Stimulated activated CD8-positive, alpha-beta memory T cell treated with anti-CD3 and anti-CD28 coated beads, Interleukin-2, amount 100 ng/mL, for 48 hours (primary cell): Measurements from ENCODE around the gene RPL19.

ENCODE experiments used
- DNase-seq, 2 donors: peaks; one replicate each; pipeline ENCODE4 v3.0.0-alpha.2; 2020; ENCODE audit warnings: low read depth in 2 of 2

RPL19 gene

GRCh38 chr17:39173080-39173479 lies 27.0 kb upstream of the RPL19 start:
- DNase-seq: no peak

DNA sequence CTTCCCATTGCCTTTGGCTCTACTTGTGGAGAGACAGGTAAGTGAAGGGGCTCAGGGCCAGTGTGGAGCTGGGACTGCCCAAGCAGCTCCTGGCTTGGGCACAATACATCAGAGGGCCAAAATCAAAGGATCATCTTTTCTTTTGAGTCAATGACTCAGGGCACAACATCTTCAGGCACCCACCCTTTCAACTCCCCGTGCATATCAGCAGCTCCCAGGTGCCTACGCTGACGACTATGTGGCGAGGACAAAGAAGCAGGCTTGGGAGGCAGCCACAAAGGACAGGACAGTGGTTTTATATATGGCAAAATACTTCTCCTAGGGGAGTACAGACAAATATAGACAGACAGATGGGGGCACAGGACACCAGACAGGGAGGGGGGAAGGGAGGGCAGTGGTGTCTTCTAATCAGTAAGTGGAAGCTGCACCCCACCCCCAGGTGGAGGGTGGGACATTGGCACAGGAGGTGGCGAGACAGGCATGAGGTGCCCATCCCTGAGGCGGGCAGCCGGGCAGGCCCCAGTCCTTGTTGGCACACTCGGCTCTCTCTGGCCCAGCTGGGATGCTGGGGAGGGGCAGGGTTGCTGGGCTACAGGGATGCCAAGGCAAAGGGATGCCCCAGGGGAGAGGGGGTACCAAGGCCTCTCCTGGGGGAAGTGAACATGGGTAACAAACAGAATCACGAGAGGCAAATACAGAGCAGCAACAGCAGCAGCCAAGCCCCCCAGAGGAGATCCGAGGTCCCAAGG lies 26.4 kb upstream of the RPL19 start:
- no peak for DNase-seq

DNA sequence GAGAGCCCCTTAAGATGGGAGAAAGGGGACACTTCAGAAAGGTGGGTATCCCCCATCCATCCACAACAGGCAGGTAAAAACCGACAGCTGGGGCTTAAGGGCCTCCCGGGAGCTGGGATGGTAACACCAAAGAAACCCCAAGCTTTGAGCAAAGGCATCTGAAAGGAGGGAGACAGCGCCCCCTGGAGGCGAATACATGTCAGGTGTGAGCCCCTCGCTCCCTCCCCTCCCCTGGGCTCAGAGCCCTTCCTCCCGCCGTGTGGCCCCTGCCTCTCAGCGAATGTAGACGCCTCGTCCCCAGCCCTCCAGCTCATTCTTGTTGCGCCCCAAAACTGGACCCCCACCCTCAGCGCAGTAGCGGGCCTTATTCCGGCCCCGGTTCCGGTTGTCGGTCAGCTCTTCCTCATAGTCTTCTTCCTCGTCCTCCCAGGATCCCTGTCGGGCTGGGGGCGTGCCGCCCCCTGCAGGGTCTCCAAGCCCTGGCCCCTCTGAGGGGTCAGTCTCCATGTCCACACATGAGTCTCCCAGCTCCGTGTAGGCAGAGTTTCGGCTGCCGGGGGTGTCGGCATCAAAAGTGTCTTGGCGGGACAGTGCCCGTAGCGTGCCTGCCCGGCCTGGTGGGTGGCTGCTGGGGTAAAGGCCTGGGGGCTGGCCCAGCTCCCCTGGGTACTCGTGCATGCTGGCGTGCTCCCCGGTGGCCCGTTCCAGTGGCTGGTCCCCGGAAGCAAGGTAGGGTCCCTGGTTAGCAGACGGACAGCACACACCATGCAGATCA lies 25.0 kb upstream of the RPL19 start:
- peak; percentile 60 to 73 for DNase-seq

DNA sequence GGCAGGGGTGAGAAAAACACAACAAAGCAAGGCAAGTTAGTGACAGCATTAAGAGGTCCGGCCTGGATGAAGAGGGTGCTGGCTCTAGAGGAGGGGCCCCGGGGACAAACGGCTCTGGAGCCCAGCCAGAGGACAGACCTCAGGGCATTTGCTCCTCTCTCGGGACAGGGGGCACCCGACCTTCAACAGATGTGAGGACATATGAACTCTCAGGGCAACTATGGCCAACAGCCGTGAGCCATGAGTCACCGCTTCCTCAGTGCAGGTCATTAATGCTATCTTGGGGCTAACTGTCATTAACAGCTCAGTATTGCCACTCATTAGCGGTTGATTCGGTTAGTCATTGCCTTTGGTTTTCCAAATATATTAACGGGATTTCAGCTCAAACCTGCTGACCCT lies 24.4 kb upstream of the RPL19 start:
- DNase-seq: no peak

GRCh38 chr17:39177256-39177655 lies 22.8 kb upstream of the RPL19 start:
- DNase-seq: no peak

GRCh38 chr17:39178536-39178935 lies 21.5 kb upstream of the RPL19 start:
- DNase-seq: no peak

DNA sequence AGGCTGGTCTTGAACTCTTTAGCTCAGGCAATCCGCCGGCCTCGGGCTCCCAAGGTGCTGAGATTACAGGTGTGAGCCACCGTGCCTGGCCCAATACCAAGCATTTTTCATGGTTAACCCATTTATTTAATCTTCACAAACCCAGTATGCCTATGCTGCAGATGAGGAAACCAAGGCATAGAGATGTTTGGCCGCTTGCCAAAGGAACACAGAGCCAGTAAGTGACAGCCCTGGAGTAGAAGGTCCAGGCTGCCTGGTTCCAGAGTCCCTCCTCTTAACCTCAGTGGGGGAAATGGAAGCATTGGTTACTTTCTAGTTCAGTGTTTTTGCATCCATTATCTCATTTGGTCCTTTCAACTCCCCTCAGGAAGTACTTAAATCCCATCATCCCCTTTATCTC lies 18.8 kb upstream of the RPL19 start:
- no peak for DNase-seq

GRCh38 chr17:39183045-39183444 lies 17.0 kb upstream of the RPL19 start:
- DNase-seq: no peak

DNA sequence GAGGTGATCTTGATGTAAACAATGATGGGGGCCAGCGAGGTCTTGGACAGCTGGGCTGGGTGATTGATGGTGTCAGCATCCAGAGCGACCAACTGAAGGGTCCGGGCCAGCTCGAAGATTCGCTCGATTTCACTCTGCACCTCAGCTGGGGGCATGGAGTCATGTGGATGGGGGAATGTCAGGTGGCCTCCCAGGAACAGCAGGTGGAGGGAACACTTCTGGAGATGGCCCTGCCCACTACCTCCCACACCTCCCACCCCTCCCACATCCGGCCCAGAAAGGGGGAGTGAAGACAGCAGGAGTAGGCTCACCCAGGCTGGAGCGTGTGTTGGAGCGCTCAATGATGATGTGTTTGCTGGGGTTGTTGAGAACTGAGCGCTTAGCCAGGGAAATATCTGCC lies 16.4 kb upstream of the RPL19 start:
- DNase-seq: no peak

DNA sequence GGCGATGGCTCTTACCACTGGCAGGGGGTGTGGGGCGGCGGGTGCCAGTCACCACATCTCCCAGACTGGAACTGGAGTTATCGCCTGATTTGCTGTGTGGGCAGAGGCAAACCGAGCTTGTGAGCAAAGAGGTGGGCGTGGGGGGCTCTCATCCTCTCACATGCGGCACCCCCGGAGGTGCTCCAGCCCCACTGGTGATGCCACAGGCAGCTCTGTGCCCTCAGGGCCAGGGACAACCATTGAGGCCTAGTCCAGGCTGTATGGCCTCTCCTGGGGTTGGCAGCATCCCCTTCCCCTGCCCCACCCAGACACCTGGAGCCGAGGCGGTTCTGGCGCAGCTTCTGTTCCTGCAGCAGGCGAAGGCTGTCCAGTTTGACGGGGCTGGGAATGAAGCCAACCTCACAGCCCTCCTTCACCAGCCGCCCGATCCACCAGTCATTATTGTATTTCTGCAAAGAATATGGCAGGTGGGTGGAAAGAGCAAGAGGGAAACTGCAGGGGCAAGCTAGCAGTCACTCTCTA lies 13.5 kb upstream of the RPL19 start:
- no peak for DNase-seq

DNA sequence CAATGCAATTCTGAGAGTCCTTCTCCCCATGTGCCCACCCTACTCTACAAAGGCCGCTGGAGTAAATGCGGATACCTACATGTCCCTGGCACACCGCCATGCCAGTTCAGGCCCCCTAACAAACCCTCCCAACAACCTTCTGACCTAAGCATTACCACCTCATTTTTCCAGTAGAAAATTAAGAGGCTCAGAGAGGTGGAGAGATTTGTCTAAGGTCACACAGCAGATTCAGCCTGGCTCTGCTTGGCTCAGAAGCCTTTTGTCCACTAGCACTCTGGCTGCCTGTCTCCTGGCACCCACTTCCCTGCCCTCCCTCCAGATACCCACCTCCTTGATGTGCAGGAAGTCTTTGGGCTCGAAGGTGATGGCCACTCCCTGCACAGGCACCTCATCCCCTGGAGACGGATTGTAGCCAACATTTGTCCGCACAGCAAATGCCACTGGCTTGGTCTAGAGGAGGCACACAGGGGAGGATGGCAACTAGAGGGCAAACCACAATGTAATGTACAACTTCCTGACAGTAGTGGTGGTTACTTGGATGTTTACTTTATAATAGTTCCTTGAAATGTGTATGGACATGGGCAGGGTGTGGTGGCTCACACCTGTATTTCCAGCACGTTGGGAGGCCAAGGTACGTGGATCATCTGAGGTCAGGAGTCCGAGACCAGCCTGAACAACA lies 12.8 kb upstream of the RPL19 start:
- no peak for DNase-seq

- DNase-seq: no peak
Measured at GRCh38 chr17:39191750-39192510, 8.2 kb upstream of the RPL19 start.

DNA sequence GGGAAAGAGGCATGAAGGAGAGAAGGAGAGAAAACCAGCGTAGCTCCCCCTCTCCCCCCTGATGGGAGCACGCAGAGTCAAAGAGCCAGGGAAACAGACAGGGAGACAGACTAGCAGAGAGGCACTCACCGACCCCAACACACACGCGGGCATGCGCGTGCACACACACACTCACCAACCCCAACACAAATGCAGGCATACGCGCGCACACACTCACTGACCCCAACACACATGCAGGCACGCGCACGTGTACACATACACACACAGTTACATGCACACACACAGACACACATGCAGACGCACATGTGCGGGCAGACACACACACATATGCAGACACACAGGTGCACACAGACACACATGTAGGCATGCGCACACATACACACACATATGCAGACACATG lies 7.2 kb upstream of the RPL19 start:
- DNase-seq: no peak

DNA sequence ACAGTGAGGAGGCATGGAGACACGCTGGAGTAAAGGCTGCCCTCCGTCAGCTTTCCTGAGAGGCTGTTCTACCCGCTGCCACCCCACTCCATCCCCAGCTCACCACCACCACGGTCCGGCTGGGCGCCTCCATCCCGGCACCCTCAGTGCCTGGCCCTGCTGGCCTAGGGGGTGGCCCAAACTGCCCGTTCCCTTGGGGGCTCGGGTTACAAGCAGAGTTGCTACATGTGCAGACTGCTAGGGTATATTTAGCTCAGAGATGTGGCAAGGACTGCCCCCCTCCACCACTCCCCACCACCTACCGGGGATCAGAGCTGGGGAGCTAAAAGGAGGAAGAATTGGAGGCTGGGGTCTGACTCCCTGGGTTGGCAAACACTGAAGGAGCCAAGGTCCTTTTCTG lies 6.7 kb upstream of the RPL19 start:
- no peak for DNase-seq

DNA sequence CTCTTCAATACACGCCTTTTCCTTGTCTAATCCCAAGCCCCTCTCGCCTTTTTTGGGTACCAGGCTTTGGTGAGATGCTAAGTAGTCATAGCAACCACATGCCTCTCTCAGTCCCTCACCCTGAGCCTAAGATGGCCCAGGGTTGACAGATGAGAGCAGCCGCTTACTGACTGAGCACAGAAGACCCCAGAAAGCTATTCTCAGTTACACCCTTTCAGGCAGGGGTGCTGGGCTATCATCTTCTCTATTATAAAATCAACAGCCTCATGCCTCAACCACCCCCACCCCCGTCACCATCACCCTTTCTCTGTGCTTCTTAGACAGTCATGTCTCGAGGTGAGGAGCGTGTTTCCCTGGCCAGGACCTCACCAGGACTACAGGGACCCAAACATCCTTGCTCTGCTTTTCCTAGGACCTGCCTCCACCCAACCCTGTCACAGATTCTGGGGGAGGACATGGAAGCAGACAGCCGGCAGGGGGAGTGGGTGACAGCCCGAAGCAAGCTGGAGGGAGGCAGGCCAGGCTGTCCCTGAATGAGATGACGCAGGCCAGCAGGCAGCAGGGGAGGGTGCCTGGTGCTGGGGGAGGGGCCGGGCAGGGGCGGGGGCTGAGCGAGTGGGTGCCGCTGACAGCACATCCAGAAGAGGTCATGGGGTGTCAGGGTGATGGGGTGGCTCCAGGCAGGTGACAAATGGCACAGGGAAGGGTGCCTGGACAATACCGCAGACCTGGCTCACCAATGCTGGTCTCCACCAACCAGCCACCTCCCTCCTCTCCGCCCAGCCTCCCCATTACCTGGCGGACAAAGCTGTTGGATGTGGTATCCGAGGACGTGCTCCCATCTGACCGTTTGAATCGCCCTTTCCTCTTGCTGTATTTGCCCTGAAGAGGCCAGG lies 5.7 kb upstream of the RPL19 start:
- DNase-seq: no peak

DNA sequence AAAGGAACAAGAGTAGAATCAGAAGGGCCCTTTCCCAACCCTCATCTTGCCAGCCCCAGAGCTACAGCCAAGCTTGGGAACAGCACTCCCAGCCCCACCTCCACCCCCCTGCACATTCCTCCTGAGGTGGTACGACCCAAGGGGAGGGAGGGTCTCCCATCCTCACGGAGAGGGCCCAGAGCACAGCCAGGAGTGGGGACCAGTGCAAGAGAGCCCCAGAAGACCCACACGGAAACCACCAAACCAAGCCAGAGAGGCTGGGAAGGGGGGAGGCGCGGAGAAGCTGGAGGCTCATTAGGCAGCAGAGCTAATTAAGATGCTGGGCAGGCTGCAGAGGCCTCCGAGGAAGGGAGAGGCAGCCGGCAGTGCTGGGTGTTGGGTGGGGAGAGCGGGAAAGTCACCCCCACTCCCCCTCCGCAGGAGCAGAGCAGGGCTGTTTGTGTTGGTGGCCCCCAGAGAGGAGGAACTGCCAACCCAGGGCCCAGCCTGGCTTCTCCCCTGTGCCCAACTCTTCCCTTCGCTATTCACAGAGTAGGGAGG lies 5.0 kb upstream of the RPL19 start:
- no peak for DNase-seq

DNA sequence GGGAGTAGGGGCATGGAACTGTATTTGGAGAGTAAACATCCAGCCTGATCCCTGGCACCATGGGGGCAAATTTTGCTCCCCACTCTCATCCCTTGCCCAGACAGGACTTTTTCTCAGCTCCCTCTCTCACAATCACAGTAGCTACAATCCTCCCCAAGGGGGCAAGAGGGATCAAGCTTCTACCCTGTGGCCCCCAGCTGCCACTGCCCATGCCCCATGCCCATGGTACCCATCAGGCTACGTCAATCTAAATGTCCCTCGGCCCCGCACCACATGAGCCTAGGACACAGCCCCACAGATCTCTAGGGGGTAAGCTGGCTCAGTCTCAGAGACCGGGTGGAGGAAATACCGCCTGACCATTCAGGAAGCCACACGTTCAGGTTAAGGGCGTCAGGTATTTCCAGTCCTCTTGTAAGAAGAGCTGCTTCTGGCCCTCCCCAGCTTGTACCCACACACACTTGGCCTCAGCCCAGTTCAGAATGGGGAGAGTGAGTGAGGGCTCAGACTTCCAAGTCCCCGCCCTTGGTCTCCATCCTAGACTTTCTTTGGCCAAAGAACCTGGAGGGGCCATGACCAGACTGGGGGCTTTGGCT lies 4.4 kb upstream of the RPL19 start:
- no peak for DNase-seq

- no peak for DNase-seq
Measured at GRCh38 chr17:39196241-39196807, 3.8 kb upstream of the RPL19 start.

DNA sequence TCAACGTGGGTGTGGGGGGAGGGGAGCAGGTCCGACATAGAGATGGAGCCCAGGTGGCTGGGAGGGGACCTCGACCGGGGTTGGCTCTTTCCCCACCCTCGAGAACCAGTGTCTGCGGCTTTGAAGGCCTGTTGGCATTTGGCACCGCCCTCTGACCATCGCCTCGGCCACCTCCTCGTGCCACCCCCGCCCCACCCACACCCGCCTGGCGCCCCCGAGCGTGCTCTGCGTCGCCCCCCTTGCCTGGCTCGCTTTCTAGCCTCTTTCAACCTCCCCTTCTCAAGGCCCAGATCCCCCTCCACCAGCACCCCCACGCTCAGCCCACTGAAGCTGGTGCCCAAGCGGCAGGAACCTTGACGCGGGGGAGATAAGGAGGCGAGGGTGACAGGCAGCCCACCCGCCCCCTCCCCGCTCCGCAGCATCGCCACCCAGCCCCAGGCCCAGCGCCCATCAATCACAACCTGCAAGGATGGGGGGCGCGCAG lies 3.2 kb upstream of the RPL19 start:
- DNase-seq: no peak
